OCI-LY1 (cell line): ENCODE measurements around the gene ZDHHC14.

Experiments
- CTCF ChIP-seq: fragments of 200-600 bp; sonication (generic), shearing (Covaris generic); IDR thresholded peaks from 2 replicates; pipeline ENCODE4 v1.5.1; 2017; ENCODE audit warnings: mild to moderate bottlenecking, antibody characterized with exemption, low read length, moderate library complexity, mixed read lengths
- EZH2 ChIP-seq: fragments of 200-600 bp; sonication (generic), shearing (Covaris generic); IDR thresholded peaks from 2 replicates; pipeline ENCODE4 v1.8.0; 2017; ENCODE audit warnings: borderline replicate concordance, mixed run types, mild to moderate bottlenecking, antibody characterized with exemption, low read length, moderate library complexity, mixed read lengths

GRCh38 chr6:157449610-157450009 is 68.6 kb downstream of the ZDHHC14 start:
- TF ChIP-seq CTCF: no peak
- TF ChIP-seq EZH2: no peak
